ENCODE results near the gene RERE.

RERE gene

DNA sequence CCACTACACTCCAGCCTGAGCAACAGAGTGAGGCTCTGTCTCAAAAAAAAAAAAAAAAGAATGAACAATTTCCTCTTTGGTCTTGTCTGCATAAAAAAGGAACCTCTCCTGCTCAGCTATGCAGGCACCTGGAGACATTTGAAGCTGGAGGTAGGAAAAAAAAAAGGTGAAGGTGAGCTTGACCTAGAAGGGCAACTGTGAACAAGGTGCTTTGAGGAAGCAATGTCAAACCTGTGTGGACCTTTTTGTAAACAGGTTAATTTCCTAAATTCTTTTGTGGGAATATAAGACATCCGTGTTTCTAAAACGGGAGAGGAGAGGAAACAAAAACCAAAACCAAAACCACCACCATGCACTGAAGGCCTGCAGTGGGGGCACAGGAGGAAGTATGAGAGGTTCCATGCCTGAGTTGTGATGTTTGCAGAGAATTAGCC lies 422.0 kb downstream of the RERE start:
- Histone ChIP-seq H3K36me3 (no peaks in the 10 kb centered on the region), H3K4me1 (no peaks in the 10 kb centered on the region), H3K4me3 (ENCODE audit: low read depth, low read length) (no peak overlapping the region), H3K27me3 (no peaks in the 10 kb centered on the region), H3K9me3 (no peaks in the 10 kb centered on the region)
- TF ChIP-seq, protein P1, sequence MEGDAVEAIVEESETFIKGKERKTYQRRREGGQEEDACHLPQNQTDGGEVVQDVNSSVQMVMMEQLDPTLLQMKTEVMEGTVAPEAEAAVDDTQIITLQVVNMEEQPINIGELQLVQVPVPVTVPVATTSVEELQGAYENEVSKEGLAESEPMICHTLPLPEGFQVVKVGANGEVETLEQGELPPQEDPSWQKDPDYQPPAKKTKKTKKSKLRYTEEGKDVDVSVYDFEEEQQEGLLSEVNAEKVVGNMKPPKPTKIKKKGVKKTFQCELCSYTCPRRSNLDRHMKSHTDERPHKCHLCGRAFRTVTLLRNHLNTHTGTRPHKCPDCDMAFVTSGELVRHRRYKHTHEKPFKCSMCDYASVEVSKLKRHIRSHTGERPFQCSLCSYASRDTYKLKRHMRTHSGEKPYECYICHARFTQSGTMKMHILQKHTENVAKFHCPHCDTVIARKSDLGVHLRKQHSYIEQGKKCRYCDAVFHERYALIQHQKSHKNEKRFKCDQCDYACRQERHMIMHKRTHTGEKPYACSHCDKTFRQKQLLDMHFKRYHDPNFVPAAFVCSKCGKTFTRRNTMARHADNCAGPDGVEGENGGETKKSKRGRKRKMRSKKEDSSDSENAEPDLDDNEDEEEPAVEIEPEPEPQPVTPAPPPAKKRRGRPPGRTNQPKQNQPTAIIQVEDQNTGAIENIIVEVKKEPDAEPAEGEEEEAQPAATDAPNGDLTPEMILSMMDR (IDR thresholded peaks at IDR 0.05; ENCODE audit: low read depth, low read length), result no peak
- no peak for DNase-seq

DNA sequence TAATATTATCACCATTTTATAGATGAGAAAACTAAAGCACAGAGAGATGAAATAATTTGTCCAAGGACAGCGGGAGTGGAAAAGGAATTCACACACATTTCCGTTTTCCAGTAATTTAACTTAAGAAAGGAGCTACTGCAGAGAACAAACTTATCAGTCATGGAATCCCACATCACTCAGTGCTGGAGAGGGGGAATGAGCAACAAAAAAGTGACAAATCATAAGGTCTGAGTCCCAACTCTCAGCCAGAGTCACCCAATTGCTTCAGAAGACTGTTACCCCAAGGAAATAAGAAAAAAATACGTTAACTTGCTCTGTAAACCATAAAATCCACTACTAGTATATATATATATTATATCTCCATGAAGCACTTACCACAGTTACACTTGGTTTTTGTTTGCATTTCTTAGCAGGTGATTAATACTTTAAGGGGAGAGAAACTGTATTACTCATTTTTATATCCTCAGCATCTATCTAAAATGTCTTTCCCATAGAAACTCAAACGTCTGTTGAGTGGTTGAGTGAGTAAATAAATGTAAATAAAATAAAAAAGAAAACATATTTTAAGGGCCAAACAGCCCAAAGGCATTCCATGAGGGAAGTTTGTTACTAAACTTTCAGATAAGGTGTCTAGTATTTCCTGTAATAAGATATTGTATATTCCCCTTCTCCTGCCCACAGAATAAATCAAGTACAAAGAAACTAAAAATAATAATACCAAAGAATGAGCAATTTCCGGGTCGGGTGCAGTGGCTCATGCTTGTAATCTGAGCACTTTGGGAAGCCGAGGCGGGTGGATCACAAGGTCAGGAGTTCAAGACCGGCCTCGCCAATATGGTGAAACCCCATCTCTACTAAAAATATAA lies 422.8 kb downstream of the RERE start:
- H3K4me3 ChIP-seq (ENCODE audit: low read depth, low read length), result no peak overlapping the region
- H3K36me3 ChIP-seq, result no peaks in the 10 kb centered on the region
- H3K27me3 ChIP-seq, result no peaks in the 10 kb centered on the region
- TF ChIP-seq, protein P1 (IDR thresholded peaks at IDR 0.05; ENCODE audit: low read depth, low read length), result no peak
- no peaks in the 10 kb centered on the region for H3K4me1 ChIP-seq
- no peak for DNase-seq
- no peaks in the 10 kb centered on the region for H3K9me3 ChIP-seq

DNA sequence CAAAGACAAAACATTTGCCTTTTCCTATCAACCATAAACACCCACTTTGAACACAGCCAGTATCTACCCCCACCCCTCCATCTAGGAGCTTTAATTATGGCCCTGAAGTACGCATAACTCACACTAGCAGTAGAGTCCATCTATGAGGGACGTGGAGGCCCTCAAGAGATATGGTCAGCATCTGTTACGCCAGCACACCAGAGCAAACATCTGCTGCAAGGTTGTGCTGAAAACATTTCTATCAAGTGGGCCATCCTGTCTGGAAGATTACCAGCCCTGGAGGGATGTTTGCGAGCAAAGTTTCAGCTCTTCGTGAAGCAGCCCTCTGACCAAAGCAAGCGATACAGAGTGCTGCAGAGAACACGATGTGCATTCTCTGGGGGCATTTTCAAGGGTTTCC lies 424.9 kb downstream of the RERE start:
- Histone ChIP-seq H3K4me3 (ENCODE audit: low read depth, low read length) (no peak overlapping the region), H3K9me3 (no peaks in the 10 kb centered on the region), H3K4me1 (no peaks in the 10 kb centered on the region), H3K27me3 (no peaks in the 10 kb centered on the region), H3K36me3 (no peaks in the 10 kb centered on the region)
- TF ChIP-seq, protein P1 (IDR thresholded peaks at IDR 0.05; ENCODE audit: low read depth, low read length), result no peak
- no peak for DNase-seq

DNA sequence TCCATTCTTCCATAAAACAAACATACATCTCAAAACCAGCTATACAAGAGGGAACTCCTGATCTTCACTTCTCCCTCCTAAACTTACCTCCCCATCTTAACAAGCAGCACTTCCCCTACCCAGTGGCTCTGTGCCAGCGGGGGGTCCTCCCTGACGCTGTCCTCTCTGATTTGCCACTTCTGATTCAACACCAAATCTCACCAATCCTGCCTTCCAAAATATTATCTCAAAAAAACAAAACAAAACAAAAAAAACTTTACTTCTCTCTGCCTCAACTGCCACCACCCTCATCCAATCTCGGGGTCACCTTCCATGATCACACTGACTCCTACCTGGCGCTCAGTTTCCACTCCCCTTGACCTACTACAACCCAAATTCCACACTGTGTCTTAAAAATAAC lies 426.7 kb downstream of the RERE start:
- no peaks in the 10 kb centered on the region for H3K9me3 ChIP-seq
- DNase-seq, result no peak
- no peak overlapping the region for H3K4me3 ChIP-seq (ENCODE audit: low read depth, low read length)
- TF ChIP-seq, protein P1 (IDR thresholded peaks at IDR 0.05; ENCODE audit: low read depth, low read length), result no peak
- H3K27me3 ChIP-seq, result no peaks in the 10 kb centered on the region
- H3K4me1 ChIP-seq, result no peaks in the 10 kb centered on the region
- no peaks in the 10 kb centered on the region for H3K36me3 ChIP-seq

DNA sequence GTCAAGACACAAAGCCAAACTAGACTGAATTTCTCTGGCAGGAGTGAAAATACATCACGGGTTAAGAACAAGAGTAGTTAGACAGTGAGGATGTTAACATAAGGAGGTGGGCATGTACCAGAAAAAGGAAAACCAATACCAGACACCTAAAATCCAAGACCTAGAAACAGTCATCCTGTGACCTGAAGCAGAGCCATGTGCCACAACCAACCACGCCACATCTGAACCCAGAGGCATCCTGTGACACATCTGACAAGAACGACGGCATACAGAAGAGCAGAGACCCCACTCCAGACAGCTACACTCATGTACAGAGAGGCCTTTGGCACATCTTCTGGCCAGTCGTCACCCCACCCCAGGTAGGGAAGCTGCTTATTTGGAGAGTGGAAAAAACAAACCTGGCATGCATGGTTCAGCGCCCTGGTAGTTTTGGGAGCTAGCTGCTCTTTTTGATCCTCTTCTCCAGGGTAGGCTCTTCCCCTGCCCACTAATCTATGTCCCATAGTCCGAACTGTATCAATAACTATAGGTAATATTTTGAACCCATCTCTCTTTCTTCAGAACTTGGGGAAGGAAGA lies 427.4 kb downstream of the RERE start:
- no peaks in the 10 kb centered on the region for H3K9me3 ChIP-seq
- no peaks in the 10 kb centered on the region for H3K4me1 ChIP-seq
- no peaks in the 10 kb centered on the region for H3K27me3 ChIP-seq
- H3K4me3 ChIP-seq (ENCODE audit: low read depth, low read length), result no peak overlapping the region
- TF ChIP-seq, protein P1 (IDR thresholded peaks at IDR 0.05; ENCODE audit: low read depth, low read length), result no peak
- no peak for DNase-seq
- no peaks in the 10 kb centered on the region for H3K36me3 ChIP-seq
